LNCaP clone FGC (cell line): ENCODE results near the gene SYNGR4.

Source experiments
- DNase-seq: peaks from one replicate; pipeline ENCODE4 v3.0.0-alpha.2; 2011; ENCODE audit warnings: low read depth
- H3K4me3 ChIP-seq: 2 replicates; pipeline ENCODE4 v1.5.1; 2011; ENCODE audit warnings: mild to moderate bottlenecking, low read depth, low read length, control low read depth
- TF ChIP-seq, protein P1 (sequence below): IDR thresholded peaks from 2 replicates; pipeline ENCODE4 v1.5.1; 2012; ENCODE audit warnings: mild to moderate bottlenecking; ENCODE audit not compliant: control insufficient read depth, insufficient read depth; ENCODE audit errors: extremely low read depth

SYNGR4 gene

DNA sequence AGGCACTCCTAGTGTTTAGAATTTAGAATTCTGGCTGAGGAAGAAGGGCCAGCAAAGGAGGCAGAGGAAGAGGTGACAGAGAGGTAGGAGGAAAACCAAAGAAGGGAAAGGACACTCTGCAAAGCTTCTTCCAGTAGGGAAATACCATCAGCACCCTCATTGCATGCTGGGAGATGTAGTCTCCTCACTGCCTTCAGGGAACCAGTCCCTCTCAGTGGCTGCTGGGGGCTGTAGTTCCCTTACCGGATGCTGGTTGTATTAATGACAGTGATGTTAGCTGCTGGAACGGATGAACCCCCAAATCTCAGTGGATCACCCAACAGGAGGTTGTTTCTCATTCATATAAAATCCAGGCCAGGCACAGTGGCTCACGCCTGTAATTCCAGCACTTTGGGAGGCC lies 39.4 kb downstream of the SYNGR4 start:
- no peak for DNase-seq
- no peak overlapping the region for H3K4me3 ChIP-seq
- TF ChIP-seq, protein P1, sequence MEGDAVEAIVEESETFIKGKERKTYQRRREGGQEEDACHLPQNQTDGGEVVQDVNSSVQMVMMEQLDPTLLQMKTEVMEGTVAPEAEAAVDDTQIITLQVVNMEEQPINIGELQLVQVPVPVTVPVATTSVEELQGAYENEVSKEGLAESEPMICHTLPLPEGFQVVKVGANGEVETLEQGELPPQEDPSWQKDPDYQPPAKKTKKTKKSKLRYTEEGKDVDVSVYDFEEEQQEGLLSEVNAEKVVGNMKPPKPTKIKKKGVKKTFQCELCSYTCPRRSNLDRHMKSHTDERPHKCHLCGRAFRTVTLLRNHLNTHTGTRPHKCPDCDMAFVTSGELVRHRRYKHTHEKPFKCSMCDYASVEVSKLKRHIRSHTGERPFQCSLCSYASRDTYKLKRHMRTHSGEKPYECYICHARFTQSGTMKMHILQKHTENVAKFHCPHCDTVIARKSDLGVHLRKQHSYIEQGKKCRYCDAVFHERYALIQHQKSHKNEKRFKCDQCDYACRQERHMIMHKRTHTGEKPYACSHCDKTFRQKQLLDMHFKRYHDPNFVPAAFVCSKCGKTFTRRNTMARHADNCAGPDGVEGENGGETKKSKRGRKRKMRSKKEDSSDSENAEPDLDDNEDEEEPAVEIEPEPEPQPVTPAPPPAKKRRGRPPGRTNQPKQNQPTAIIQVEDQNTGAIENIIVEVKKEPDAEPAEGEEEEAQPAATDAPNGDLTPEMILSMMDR: no peak

DNA sequence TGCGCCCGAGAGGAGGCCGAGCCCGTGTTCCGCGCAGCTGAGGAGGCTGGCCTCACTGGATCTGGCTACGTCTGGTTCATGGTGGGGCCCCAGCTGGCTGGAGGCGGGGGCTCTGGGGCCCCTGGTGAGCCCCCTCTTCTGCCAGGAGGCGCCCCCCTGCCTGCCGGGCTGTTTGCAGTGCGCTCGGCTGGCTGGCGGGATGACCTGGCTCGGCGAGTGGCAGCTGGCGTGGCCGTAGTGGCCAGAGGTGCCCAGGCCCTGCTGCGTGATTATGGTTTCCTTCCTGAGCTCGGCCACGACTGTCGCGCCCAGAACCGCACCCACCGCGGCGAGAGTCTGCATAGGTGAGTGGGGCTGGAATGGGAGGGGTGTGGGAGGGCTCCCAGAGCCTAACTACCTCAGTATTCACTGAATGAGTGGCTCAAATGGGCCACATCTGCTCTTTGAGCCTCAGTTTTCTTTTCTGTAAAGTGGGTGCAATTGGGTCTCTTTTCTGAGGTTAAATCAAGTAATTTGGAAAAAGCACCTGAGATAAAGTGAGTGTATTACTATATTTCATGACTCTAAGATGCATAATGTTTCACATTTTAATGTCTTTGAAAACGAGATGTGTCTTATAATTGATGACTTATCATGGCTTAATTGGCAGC lies 41.0 kb downstream of the SYNGR4 start:
- no peak overlapping the region for H3K4me3 ChIP-seq
- DNase-seq: no peak
- TF ChIP-seq, protein P1: no peak

DNA sequence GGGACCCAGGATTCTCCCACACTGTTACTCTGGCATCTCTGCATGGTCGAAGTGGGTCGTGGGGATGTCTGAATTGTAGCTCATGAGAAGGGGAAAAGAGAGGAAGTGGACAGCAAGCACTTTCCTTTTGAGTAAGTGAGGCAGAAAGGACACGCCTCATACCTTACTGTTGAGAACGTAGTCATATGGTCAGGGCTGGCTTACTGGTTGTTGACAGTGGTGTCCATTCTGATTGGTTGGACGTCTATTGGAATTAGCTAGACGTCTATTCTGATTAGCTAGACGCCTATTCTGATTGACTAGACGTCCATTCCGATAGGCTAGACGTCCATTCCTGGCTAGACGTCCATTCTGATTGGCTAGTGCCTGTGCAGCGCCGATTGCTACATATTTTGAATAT lies 41.7 kb downstream of the SYNGR4 start:
- TF ChIP-seq, protein P1: no peak

DNA sequence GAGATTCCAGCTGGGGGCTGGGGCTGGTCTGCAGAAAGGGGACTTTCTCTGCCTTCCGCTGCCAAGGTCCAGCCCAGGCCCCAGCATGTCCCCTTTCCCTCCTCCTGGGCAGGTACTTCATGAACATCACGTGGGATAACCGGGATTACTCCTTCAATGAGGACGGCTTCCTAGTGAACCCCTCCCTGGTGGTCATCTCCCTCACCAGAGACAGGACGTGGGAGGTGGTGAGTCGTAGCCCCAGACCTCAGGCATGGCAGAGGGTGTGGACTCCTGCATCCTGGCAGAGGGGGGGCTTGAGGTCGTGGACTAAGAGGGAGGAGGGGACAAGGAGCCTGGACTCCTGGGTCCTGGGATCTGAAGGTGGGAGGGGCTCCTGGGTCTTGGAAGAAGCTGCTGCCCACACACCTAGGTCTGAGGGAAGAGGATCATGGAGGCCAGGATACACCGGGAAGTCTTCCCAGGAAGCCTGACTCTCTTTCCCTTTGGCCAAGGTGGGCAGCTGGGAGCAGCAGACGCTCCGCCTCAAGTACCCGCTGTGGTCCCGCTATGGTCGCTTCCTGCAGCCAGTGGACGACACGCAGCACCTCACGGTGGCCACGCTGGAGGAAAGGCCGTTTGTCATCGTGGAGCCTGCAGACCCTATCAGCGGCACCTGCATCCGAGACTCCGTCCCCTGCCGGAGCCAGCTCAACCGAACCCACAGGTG lies 49.9 kb downstream of the SYNGR4 start:
- TF ChIP-seq, protein P1: no peak
- H3K4me3 ChIP-seq: no peak overlapping the region
- no peak for DNase-seq

More for the DNA sequence above, 41.7 kb downstream of the SYNGR4 start:
- H3K4me3 ChIP-seq: no peak overlapping the region
- no peak for DNase-seq

DNA sequence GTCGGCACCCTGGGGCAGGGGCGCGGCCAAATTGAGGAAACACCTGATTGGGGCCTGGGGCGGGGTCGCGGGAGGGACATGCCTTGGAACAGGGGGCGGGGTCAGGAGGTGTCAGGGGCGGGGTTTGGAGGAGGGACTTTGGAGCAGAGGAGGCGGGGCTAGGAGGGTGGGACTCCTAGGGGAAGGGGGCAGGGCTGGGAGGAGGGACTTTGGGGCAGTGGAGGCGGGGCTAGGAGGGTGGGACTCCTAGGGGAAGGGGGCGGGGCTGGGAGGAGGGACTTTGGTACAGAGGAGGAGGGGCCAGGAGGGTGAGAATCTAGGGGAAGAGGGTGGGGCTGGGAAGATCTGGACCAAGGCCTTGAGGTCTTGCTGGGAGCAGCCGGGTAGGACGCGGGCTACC lies 51.2 kb downstream of the SYNGR4 start:
- DNase-seq: no peak
- TF ChIP-seq, protein P1: no peak
- no peak overlapping the region for H3K4me3 ChIP-seq

DNA sequence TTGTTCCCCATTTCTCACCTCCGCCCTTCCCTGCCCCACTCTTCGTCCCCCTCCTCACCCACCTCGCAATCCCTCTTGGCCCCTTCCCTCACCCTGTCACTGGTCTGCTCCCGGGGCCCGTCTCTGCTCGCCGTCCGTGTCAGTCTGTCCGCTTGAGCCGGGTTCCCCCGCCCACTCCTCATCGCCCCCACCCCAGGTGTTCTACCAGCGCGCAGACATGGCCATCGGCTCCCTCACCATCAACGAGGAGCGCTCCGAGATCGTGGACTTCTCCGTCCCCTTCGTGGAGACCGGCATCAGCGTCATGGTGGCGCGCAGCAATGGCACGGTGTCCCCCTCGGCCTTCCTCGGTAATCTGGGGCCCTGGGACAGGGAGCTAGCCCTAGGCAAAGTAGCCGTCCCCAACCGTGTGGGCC lies 51.6 kb downstream of the SYNGR4 start:
- H3K4me3 ChIP-seq: no peak overlapping the region
- DNase-seq: no peak
- TF ChIP-seq, protein P1: no peak
